Eye (tissue), 1 donor: ENCODE data around the gene TRIB2.

ENCODE experiments used
- DNase-seq: peaks from one replicate; pipeline ENCODE4 v3.0.0-alpha.2; 2015

TRIB2 gene

GRCh38 chr2:12701786-12702167 is 15.0 kb upstream of the TRIB2 start:
- no peak for DNase-seq

- DNase-seq, result peak; percentile 60
These were observed 14.3 kb upstream of the TRIB2 start for GRCh38 chr2:12702168-12703121.

- no peak for DNase-seq
These were observed 12.4 kb upstream of the TRIB2 start for GRCh38 chr2:12704378-12704777.

GRCh38 chr2:12705230-12705629 is 11.5 kb upstream of the TRIB2 start:
- no peak for DNase-seq

- DNase-seq, result no peak
These were observed 11.0 kb upstream of the TRIB2 start for GRCh38 chr2:12705742-12706141.

GRCh38 chr2:12708508-12709206 is 8.1 kb upstream of the TRIB2 start:
- DNase-seq, result no peak

GRCh38 chr2:12709207-12709522 is 7.6 kb upstream of the TRIB2 start:
- no peak for DNase-seq

- no peak for DNase-seq
These were observed 6.4 kb upstream of the TRIB2 start for GRCh38 chr2:12710301-12710700.

- DNase-seq, result no peak
These were observed 5.4 kb upstream of the TRIB2 start for GRCh38 chr2:12711339-12711738.

GRCh38 chr2:12712881-12713280 is 3.9 kb upstream of the TRIB2 start:
- no peak for DNase-seq

GRCh38 chr2:12714391-12715221 is 2.1 kb upstream of the TRIB2 start:
- DNase-seq, result peak; percentile 25

GRCh38 chr2:12715258-12716031 is 1.3 kb upstream of the TRIB2 start:
- DNase-seq, result no peak

- peak; percentile 92 for DNase-seq
These were observed 779 bp upstream of the TRIB2 start for GRCh38 chr2:12716032-12716281.

GRCh38 chr2:12717191-12718014 is 667 bp downstream of the TRIB2 start:
- DNase-seq, result peak; percentile 92

GRCh38 chr2:12718015-12718671 is 1.4 kb downstream of the TRIB2 start:
- DNase-seq, result peak; percentile 83

- peak; percentile 69 for DNase-seq
These were observed 2.1 kb downstream of the TRIB2 start for GRCh38 chr2:12718711-12719399.

- peak; percentile 67 for DNase-seq
These were observed 2.9 kb downstream of the TRIB2 start for GRCh38 chr2:12719400-12720277.

- no peak for DNase-seq
These were observed 3.5 kb downstream of the TRIB2 start for GRCh38 chr2:12720278-12720620.

GRCh38 chr2:12720754-12721378 is 4.1 kb downstream of the TRIB2 start:
- peak; percentile 32 for DNase-seq
